Ovary (tissue), 9 donors: ENCODE results near the gene SMAD1. TPM values are rescaled to one million over a fixed set of nuclear protein-coding genes. Genes with fewer than 3 reads are reported as not detected.

Source experiments
- DNase-seq, 5 donors: peaks; one replicate each; pipeline ENCODE4 v3.0.0-alpha.2; 2019 to 2020
- H3K27ac ChIP-seq, 2 donors: fragments of 200-600 bp; one replicate each; pipeline versions ENCODE4 v1.5.1 to v1.8.0; 2019 to 2022
- H3K27me3 ChIP-seq: fragments of 200-600 bp; one replicate; pipeline ENCODE4 v1.8.0; 2022
- H3K36me3 ChIP-seq: fragments of 200-600 bp; sonication (generic); one replicate; pipeline ENCODE4 v1.5.1; 2019
- H3K4me1 ChIP-seq: one replicate; pipeline ENCODE4 v1.8.1; 2013; ENCODE audit warnings: mild to moderate bottlenecking, moderate library complexity; ENCODE audit not compliant: insufficient read depth
- H3K4me3 ChIP-seq: fragments of 200-600 bp; sonication (generic); one replicate; pipeline ENCODE4 v1.5.1; 2017
- H3K9me3 ChIP-seq, 2 donors: fragments of 200-600 bp in 1 of 2; sonication (generic) in 1 of 2; one replicate each; pipeline versions ENCODE4 v1.5.1 to v1.8.1; 2013 to 2019; ENCODE audit warnings: mild to moderate bottlenecking in 1 of 2, moderate library complexity in 1 of 2
- CTCF ChIP-seq, 3 donors: fragments of 450-650 bp in 2 of 3; fragments of 200-600 bp in 1 of 3; IDR thresholded peaks; one replicate each; pipeline versions ENCODE4 v1.5.1 to v1.8.0; 2016 to 2022; ENCODE audit warnings: antibody characterized with exemption in 3 of 3, mild to moderate bottlenecking in 1 of 3
- EP300 ChIP-seq: sonication (generic); formaldehyde crosslinking; IDR thresholded peaks from one replicate; pipeline ENCODE4 v1.6.1; 2017; ENCODE audit warnings: antibody characterized with exemption
- POLR2A ChIP-seq: fragments of 450-650 bp; IDR thresholded peaks from one replicate; pipeline ENCODE4 v1.6.1; 2017; ENCODE audit warnings: antibody characterized with exemption, mild to moderate bottlenecking, moderate library complexity
- WGBS, 3 donors: extraction: QIAGEN DNeasy Blood & Tissue Kit in 1 of 3; methylation state at CpG; one replicate each; pipeline versions ENCODE4 v1.1.5 to v1.1.7; 2013 to 2017; 5-methylcytosine and 5-hydroxymethylcytosine counted together
- intact Hi-C, 4 donors: fragments of 100-400 bp; cut with DNase I; formaldehyde crosslinking; loops; one replicate each; pipeline versions ENCODE4 v1.11.0 to v1.15.1; 2022 to 2023
- polyA plus RNA-seq, 2 donors: library from polyadenylated mRNA; stranded (reverse); fragments of 200-250 nt in 1 of 2; fragments of 350-450 nt in 1 of 2; fragmentation: Illumina TruSeq in 1 of 2; extraction: RNeasy Lipid Tissue Mini Kit (QIAGEN cat#74804) in 1 of 2; gene quantifications; one replicate each; pipeline ENCODE4 v1.2.3, GENCODE V29; 2013 to 2014
- total RNA-seq, 7 donors: library from RNA; depleted of rRNA in 2 of 7; stranded (reverse); fragments of >200 nt in 2 of 7; fragmentation: NEBNext Ultra II Directional in 3 of 7; extraction: Animal tissue kit (Norgen Biotek cat#: 25700) in 3 of 7; gene quantifications; one replicate each; pipeline versions ENCODE4 v1.1.0 to v1.2.4, GENCODE V29; 2016 to 2023
- donor health status: DM: no; HTN: no; CAD: no; lungs with moderate emphysema.
- donor health status: DM: no; HTN: no; CAD: no.
- donor health status: Bipolar disorder and iron deficiency.
- donor health status: DM: yes; HTN: yes; CAD: no.
- donor health status: DM: no; HTN: no; CAD: no.
- donor health status: DM: yes; HTN: yes; CAD: no.

Gene SMAD1
- total and polyA plus RNA-seq, 9 donors = 13.6 to 39.5 (median 19.8) TPM

DNA sequence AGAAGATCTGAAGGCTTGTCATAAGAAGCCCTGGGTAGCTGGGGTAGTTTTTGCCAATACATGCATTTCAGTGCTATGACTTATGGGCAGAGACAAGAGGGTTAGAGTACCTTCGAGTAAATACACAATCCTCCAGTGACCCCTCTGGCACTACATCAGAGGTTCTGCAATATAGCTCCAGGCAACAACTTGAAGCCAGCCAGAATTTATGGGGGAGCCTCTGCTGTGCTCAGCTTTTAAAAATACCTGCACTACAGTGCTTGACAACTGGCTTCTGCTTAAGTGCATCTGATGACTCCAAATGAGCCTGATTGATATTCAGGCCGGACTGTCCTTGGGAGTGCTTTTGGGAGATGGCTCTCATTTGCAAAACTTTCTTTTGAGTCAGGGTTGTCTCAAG, 44.9 kb upstream of the SMAD1 start:
- Histone ChIP-seq H3K4me1 (no peaks in the 10 kb centered on the region), H3K4me3 (no peak overlapping the region), H3K9me3 (no peaks in the 10 kb centered on the region), H3K27ac (no peak overlapping the region), H3K36me3 (no peaks in the 10 kb centered on the region), H3K27me3 (no peaks in the 10 kb centered on the region)
- no peak for TF ChIP-seq CTCF (IDR thresholded peaks at IDR 0.05)
- TF ChIP-seq POLR2A = no peak
- TF ChIP-seq EP300 = no peak
- intact Hi-C loops = no loop called here
- no peak for DNase-seq
- WGBS, 3 donors = 9 to 19% (median 18%) methylated on average over 2 of the region's 2 CpGs

DNA sequence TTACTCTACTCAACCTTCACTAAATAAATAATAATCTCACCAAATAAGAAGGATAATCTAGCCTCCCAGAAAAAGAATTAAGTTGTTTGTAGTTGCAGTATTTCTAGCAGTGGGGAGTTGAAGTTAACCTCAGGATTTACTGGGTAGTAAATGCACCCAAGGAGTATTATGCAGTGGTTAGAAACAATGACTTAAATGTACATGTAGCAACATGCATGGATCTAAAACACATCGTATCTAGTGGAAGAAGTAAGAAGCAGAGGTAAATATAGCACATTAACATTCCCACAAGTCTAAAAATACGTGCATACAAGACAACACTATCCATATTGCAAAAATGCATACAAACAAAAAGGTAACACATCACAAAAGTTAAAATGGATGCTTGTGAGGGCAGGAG, 44.2 kb upstream of the SMAD1 start:
- no peak for TF ChIP-seq POLR2A
- TF ChIP-seq EP300 = no peak
- TF ChIP-seq CTCF (IDR thresholded peaks at IDR 0.05) = no peak
- no peaks in the 10 kb centered on the region for H3K9me3 ChIP-seq
- no peak overlapping the region for H3K27ac ChIP-seq
- H3K27me3 ChIP-seq = no peaks in the 10 kb centered on the region
- no peaks in the 10 kb centered on the region for H3K36me3 ChIP-seq
- 80 to 83% (median 82%) methylated on average over 2 of the region's 2 CpGs for WGBS, 3 donors
- H3K4me3 ChIP-seq = no peak overlapping the region
- H3K4me1 ChIP-seq = no peaks in the 10 kb centered on the region
- no peak for DNase-seq
- intact Hi-C loops = no loop called here

GRCh38 chr4:145438298-145438697, 43.4 kb upstream of the SMAD1 start:
- Histone ChIP-seq H3K27me3 (no peaks in the 10 kb centered on the region), H3K9me3 (no peaks in the 10 kb centered on the region), H3K4me1 (no peaks in the 10 kb centered on the region), H3K36me3 (no peaks in the 10 kb centered on the region), H3K27ac (no peak overlapping the region), H3K4me3 (no peak overlapping the region)
- intact Hi-C loops = no loop called here
- TF ChIP-seq CTCF (IDR thresholded peaks at IDR 0.05) = no peak
- no peak for DNase-seq
- 80 to 86% (median 86%) methylated on average over 4 of the region's 4 CpGs for WGBS, 3 donors

GRCh38 chr4:145440292-145441007, 41.2 kb upstream of the SMAD1 start:
- 83 to 89% (median 86%) methylated on average over 5 of the region's 5 CpGs for WGBS, 3 donors
- no peaks in the 10 kb centered on the region for H3K9me3 ChIP-seq
- no peak overlapping the region for H3K27ac ChIP-seq
- no peak for DNase-seq
- no peaks in the 10 kb centered on the region for H3K4me1 ChIP-seq
- no peaks in the 10 kb centered on the region for H3K27me3 ChIP-seq
- intact Hi-C loops = no loop called here
- no peak for TF ChIP-seq CTCF (IDR thresholded peaks at IDR 0.05)
- TF ChIP-seq POLR2A = no peak
- TF ChIP-seq EP300 = no peak
- H3K36me3 ChIP-seq = no peaks in the 10 kb centered on the region
- no peak overlapping the region for H3K4me3 ChIP-seq
